Measurements from ENCODE around the gene YIF1A.

YIF1A gene, protein sequence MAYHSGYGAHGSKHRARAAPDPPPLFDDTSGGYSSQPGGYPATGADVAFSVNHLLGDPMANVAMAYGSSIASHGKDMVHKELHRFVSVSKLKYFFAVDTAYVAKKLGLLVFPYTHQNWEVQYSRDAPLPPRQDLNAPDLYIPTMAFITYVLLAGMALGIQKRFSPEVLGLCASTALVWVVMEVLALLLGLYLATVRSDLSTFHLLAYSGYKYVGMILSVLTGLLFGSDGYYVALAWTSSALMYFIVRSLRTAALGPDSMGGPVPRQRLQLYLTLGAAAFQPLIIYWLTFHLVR

DNA sequence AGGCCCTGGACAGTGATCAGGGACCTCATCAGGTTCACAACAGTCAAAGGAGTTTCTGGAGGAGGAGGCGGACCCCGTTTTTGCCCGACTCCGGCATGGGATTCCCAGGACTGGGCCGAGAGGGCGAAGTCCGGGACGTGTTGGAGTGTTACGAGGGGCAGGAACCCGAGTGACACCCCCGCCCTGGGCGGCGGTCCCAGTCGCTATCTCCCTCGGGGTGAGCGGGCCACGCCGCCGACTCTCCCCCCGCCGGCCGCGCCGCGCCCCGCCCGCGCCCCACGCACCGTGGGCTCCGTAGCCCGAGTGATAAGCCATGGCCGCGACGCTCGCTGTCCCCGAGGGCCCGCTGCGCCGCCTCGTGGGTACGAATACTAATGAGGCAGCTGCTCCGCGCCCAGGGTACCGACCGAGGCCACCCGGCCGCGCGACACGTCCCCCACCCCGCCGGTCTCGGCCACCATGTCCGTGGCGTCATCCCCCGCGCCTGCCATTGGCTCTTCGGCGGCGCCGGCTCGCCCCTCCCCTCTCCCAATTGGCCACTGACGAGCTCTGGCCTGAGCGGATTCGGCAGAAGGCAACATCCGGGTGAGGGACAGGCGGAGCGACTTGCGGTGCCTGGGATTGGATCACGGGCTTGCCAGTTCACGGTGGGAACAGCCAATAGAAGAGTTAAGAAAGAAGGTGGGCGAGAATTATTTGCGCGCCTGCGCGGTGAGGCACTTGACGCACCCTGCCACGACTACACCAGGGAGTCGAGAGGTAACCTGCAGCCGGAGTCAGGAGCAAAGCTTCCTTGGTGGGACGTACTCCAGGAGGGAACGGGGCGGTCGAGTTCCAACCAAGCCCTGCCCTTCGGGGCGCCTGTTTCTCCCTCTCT is at the start of gene YIF1A:
Gene YIF1A (minus strand): TSS at position 473 of the 877 bp plus-strand sequence. CDS start 158 bp downstream, at position 315.
- Mint-ChIP-seq H3K4me3 (peak within 1 kb of the TSS; percentile 88), H3K9me3 (no peaks in the 10 kb centered on the region), H3K4me1 (peaks cover 67% of the 10 kb centered on the region), H3K36me3 (peaks cover 32% of the 10 kb centered on the region), H3K27ac (peak within 1 kb of the TSS; percentile 94)
- ATAC-seq (peak; percentile 95), DNase-seq (ENCODE audit: low spot score in 2 of 2) (peak; percentile 95 to 98)

DNA sequence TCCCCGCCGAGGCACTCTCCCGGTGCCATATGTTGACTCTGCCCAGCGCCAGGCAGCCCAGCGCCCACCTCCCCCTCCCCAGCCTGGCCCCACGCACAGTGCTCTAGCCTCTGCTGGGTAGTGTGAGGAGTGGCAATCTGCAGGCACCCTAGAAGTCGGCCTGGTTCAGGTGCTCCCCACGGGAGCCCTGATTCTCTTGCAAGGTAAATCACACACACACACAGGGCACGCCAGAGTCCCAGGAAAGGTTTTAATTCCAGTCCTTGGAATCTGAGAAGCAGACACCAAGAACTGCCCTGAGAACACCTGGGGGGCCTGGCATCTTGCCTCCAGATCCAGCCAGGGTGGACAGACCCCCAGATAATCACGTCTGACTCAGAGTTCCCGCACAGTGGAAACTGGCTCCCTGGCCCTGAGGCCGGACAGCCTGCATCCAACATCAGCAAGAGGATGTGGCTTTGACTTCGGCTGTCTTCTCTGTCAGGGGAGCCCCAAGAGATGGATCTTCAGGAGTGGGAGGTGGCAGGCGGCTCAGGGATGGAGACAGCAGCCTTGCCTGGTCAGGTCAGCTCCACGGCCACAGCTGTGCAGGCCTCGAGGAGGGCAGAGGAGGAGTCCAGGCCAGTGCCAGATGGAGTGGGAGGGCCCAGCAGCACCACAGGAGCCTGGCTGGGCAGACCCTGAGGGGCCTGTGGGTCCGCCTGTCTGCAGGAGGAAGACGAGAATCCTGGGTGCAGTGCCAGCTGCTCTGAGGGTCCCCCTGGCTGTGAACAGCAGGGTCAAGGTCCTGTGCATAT is 48.4 kb upstream of the YIF1A start:
- peaks cover 55% of the 10 kb centered on the region for H3K36me3 Mint-ChIP-seq

DNA sequence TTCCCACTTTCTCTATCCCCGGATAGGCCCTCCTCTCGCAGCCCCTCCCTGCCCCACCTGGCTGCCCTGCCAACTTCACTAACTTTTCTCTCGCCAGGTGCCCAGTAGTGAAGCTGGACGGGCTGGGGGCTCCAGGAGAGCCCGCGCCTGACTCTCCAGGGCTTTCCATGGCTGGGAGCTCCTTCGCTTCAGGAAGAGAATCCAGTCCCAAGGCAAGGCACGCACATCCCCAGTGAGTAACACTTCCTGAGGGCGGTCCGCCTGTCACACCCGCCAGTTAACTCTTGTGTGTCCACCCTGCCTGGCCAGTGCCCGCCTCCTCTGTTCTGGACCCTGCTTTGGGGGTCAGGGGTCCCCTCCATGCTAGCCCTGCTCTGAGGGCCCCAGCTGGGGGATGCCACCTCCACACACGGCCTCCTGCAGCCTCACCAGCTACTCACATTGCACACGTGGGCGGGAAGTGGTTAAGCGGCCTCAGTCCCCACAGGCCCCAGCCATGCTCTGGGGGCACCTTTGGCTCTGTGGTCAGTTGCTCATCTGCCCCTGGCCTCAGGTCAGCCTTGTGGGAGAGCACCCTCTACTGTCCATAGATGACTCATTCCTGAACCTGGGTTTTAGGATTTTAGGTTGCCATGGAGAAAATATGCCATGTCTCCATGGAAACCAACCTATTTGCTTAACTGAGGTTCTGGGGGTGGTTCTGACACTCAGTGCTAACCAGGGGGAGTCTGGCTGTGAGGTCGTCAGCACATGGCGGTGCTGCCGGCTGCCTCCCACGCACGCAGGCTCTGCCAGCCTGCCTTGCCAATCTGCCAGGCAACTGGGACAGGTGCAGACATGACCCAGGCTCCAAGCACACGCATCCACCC is 47.5 kb upstream of the YIF1A start, which contains the start of gene RIN1:
Gene RIN1 (minus strand): TSS at position 201 of the 869 bp plus-strand sequence. CDS start 32 bp downstream, at position 169.
- Mint-ChIP-seq H3K4me3 (peak within 1 kb of the TSS; percentile 78), H3K9me3 (no peaks in the 10 kb centered on the region), H3K27ac (peak within 1 kb of the TSS; percentile 94), H3K4me1 (peaks cover 39% of the 10 kb centered on the region), H3K36me3 (peaks cover 46% of the 10 kb centered on the region)
- peak; percentile 92 for ATAC-seq
- peak; percentile 68 to 87 for DNase-seq (ENCODE audit: low spot score in 2 of 2)

More for the DNA sequence above, 48.4 kb upstream of the YIF1A start:
- no peak for DNase-seq (ENCODE audit: low spot score in 2 of 2)
- ATAC-seq, result no peak
- no peaks in the 10 kb centered on the region for H3K9me3 Mint-ChIP-seq
- peak overlapping the region; percentile 78 for H3K4me3 Mint-ChIP-seq
- H3K4me1 Mint-ChIP-seq, result peaks cover 48% of the 10 kb centered on the region
- peak overlapping the region; percentile 94 for H3K27ac Mint-ChIP-seq

DNA sequence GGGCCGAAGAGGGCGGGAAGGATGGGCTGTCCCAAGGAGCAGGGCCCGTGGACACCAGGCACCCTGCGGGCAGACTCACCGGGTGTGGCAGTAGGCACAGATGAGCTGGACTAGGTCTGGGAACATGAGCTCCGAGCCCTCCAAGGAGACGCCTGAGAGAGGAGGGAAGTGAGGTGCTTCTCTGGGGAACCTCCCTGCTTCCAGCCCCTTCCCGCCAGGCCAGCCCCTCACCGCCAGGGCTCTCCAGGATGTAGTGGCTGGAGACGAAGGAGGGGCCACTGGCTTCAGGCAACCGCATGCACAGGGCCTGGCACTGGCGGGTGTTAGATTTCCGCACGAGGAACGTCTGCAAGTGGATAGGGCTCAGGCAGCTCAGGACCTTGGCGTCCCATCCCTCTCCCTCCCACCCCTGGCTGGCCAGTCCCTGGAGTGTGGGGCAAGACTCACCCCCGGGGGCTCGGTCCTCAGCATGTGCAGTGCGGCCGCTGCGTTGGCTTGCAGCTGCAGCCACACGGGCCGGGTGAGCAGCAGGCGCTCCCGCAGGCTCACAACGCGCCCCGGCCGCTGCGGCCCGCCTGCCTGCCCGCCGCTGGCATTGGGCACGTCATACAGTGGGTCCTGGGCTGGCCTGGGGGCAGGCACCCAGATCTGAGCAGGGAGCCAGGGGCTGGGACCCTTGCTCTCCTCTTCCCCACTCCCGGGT is 46.7 kb upstream of the YIF1A start:
- H3K27ac Mint-ChIP-seq, result peak overlapping the region; percentile 94
- H3K4me1 Mint-ChIP-seq, result peaks cover 36% of the 10 kb centered on the region
- H3K36me3 Mint-ChIP-seq, result peaks cover 38% of the 10 kb centered on the region
- DNase-seq (ENCODE audit: low spot score in 2 of 2) (no peak), ATAC-seq (no peak)
- no peaks in the 10 kb centered on the region for H3K9me3 Mint-ChIP-seq
- peak overlapping the region; percentile 78 for H3K4me3 Mint-ChIP-seq

DNA sequence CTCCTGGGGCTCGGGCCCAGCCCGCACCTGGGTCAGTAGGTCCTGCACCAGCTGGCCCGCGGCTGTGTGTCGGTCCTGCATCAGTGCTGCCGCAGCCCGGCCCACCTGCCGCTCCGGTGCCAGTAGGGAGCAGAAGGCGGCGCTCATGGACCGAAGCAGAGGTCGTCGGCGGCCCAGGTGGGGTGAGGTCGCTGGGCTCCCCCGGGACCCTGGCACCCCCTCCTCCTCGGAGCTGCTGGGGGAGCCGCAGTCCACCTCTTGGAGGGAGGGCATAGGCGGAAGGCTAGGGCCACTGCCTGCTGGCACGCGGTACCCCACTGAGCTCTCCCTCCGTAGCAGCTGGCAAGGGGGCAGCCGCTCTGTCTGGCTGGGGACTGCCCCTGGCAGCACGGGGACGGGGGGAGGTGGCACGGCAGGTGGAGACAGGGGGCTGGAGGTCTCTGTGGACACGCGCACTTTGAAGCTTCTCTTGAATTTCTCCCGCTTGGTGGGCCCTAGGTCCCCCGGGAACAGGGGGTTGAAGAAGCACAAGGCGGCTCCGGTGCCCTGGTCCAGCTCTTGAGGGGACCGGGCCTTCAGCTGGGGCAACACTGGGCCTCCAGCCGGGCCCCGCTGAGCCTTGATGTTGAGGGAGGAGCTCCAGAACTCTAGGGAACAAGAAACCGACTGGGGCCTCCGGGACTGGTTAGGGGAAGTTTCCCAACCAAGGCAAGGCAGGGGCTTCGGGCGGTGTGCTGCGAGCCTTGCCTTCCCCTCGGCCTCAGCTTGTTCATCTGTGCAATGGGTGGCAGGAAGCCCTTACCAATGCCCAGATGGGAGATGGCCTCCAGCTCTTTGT is 45.9 kb upstream of the YIF1A start:
- peaks cover 36% of the 10 kb centered on the region for H3K4me1 Mint-ChIP-seq
- H3K9me3 Mint-ChIP-seq, result no peaks in the 10 kb centered on the region
- DNase-seq (ENCODE audit: low spot score in 2 of 2) (no peak), ATAC-seq (no peak)
- H3K27ac Mint-ChIP-seq, result peak overlapping the region; percentile 89
- peak overlapping the region; percentile 78 for H3K4me3 Mint-ChIP-seq
- H3K36me3 Mint-ChIP-seq, result peaks cover 33% of the 10 kb centered on the region

DNA sequence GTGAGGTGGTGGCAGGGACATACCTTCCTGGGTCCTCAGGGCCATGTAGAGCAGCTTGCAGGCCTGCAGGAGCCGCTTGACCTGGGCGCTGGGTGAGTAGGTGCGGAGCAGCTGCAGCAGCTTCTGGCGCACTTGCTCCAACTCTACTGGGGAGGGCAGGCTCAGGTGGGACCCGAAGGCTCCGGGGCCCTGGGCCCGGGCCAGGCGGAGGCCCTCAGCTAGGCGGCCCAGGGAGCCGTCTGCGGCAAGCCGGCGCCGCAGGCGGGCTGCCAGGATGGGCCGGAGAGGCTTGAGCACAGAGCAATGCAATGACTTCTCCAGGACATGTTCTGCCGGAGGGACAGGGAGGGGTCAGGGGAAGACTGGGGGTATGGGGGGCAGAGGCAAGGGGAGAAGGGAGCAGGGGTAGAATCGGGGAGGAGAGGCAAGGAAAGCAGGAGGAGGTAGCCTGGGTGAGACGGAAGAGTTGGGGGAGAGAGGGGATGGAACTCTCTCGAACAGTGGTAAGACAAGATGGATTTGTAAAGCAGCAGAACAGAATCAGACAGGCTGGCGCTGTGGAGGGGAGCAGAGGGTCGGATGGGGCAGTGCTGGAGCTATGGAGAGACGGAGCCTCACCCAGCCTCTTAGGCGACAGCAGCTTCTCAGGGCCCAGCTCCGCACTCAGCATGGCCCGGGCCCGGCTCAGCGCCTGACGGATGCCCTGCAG is 45.1 kb upstream of the YIF1A start:
- H3K27ac Mint-ChIP-seq, result no peak overlapping the region
- ATAC-seq (no peak), DNase-seq (ENCODE audit: low spot score in 2 of 2) (no peak)
- H3K4me3 Mint-ChIP-seq, result no peak overlapping the region
- peaks cover 25% of the 10 kb centered on the region for H3K36me3 Mint-ChIP-seq
- peaks cover 33% of the 10 kb centered on the region for H3K4me1 Mint-ChIP-seq
- H3K9me3 Mint-ChIP-seq, result no peaks in the 10 kb centered on the region

DNA sequence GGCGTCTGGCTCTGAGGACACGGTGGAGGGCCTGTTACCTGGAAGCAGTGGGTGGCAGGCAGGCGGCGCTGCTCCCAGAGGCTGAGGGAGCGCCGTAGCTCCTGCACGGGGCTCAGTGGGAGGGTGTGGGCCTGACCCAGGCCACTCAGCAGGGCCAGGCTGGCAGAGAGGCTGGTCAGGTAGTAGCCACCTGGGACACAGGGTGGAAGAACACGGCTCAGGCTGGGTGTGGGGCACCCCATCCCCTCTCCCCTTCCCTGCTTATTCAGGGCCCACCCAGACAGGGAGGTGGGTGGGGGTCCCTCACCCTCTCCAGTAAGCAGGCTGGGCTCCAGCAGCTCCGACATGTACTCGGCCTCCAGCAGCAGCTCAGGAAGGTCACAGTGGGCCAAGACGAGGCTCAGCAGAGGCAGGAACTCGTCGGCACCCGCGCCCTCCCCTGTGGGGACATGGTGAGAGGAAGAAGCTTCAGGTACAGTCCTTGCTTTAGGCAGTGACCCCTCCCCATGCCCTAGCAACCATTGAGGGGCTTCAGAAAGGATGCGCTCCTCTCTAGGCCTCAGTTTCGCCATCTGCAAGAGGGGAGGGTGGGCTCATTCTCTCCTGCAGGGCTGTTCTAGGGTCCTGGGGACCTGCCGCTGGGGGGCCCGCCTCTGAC is 44.4 kb upstream of the YIF1A start:
- Mint-ChIP-seq H3K36me3 (peaks cover 18% of the 10 kb centered on the region), H3K9me3 (no peaks in the 10 kb centered on the region), H3K27ac (no peak overlapping the region), H3K4me3 (no peak overlapping the region), H3K4me1 (peaks cover 34% of the 10 kb centered on the region)
- DNase-seq (ENCODE audit: low spot score in 2 of 2) (no peak), ATAC-seq (no peak)

DNA sequence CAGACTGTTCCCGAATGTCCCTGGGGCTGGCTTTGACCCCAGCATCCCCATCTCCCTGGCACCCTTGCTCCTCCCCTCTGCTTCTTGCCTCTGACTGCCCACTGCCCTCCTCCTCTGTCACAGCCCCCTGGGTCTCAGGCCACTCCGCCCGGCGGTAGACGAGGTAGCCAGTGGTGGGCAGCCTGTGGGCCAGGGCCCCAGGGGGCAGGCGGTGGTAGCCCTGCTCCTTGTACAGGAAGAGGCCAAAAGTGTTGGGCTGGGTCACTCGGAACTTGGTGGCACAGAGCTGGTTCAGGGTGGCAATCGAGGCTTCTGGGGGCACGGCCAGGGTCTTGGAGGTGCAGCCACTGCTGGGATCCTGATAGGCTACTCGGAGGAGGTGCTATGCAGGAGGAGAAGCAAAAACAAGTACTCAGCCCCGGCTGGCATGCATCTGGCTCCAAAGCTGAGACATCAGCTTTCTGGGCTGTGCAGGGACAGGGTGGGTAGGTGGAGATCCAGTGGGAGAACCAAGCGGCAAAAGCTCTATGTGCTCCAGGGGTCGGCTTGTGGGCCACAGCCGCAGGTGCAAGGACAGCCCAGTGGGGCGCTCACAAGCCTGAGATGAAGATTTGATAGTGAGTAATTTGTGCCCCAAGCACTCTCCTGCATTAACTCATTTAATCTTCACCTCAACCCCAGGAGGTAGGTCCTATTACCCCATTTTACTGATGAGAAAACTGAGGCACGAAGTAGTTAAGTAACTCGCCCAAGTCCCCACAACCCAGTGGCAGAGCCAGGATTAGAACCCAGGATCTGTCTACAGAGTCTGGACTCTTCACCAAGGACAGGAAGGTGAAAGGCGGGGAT is 43.7 kb upstream of the YIF1A start:
- Mint-ChIP-seq H3K36me3 (peaks cover 14% of the 10 kb centered on the region), H3K4me1 (peaks cover 37% of the 10 kb centered on the region), H3K27ac (no peak overlapping the region), H3K4me3 (no peak overlapping the region), H3K9me3 (no peaks in the 10 kb centered on the region)
- no peak for ATAC-seq
- DNase-seq (ENCODE audit: low spot score in 2 of 2), result no peak

DNA sequence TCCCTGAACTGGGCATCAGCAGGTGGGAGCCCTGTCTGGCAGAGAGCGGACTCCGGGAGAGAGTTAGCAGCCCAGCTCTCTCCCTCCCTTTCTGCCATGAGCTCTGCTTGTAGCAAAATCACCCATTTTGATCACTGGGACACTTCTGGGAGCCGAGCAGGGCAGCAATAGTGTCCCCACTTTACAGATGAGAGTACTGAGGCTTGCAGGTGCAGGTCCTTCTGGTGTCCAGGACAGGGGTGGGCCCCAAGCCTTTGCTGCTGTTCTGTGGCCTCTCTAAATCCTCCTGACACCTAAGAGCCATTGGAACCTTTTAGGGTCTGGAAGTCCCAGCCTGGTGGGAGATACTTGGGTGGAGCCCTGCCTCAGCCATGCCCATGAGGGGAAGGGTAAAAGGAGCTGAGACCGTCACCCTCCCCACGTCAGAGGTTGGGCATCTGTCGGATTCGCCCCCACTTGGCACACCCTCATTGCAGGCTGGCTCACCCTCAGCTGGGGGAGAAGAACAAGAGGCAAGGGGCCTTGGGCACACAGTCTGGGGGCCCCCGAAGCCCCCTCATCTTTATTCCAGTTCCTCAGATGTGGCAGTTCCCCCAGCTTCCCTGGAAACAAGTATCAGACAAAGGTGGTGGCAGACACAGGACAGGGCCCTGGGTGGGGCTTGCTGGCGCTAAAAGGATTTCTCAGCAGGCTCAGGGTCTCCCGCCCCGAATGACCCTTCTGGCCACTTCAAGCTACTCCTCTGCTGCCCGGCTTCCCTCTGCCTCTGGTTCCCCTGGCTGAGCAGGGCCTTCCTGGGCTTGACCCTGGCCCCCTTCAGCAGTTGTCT is 42.8 kb upstream of the YIF1A start:
- Mint-ChIP-seq H3K27ac (no peak overlapping the region), H3K4me1 (peaks cover 35% of the 10 kb centered on the region), H3K9me3 (no peaks in the 10 kb centered on the region), H3K4me3 (no peak overlapping the region), H3K36me3 (peaks cover 6% of the 10 kb centered on the region)
- ATAC-seq (no peak), DNase-seq (ENCODE audit: low spot score in 2 of 2) (no peak)

DNA sequence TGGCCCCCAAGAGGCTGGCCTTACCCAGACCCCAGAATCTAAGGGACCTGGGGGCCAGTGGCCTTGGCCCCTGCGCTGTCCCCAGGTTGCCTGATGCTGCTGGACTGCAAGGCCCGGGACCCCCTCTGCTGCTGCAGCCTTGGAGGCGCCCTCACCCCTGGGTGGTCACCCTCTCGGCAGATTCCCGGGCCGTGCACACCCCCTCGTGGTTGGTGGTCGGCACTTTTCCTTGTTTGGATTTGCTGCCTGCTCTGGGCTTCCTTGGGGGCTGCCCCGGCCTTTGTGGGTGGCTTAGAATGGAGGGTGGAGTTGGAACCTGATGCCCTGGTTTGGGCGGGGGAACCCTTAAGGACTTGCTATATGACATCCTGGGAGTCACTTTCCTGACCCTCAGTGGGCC is 42.0 kb upstream of the YIF1A start:
- Mint-ChIP-seq H3K4me3 (no peak overlapping the region), H3K4me1 (peaks cover 35% of the 10 kb centered on the region), H3K9me3 (no peaks in the 10 kb centered on the region), H3K27ac (peak overlapping the region; percentile 23), H3K36me3 (no peaks in the 10 kb centered on the region)
- ATAC-seq (no peak), DNase-seq (ENCODE audit: low spot score in 2 of 2) (no peak)

DNA sequence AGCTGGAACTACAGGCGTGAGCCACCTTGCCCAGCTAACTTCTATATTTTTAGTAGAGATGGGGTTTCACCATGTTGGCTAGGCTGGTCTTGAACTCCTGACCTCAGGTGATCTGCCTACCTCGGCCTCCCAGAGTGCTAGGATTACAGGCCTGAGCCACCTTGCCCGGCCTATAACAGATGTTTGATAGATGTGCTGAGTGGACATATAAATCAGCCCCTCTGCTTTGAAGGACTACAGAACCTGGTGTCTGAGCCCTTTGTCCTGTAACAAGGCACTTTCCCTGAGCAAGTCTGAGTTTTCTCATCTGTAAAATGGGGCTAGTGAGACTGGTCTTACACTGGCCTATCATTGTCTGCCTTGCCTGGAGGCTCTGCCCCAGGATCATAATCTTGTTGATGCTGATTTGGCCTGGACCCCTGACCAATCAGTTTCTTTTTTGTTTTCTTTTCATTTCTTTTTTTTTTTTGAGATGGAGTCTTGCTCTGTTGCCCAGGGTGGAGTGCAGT is 40.3 kb upstream of the YIF1A start:
- Mint-ChIP-seq H3K4me1 (peaks cover 36% of the 10 kb centered on the region), H3K36me3 (no peaks in the 10 kb centered on the region), H3K4me3 (peak overlapping the region; percentile 38), H3K27ac (peak overlapping the region; percentile 68), H3K9me3 (no peaks in the 10 kb centered on the region)
- DNase-seq (ENCODE audit: low spot score in 2 of 2) (no peak), ATAC-seq (no peak)

All from stimulated activated effector memory CD8-positive, alpha-beta T cell treated with anti-CD3 and anti-CD28 coated beads, Interleukin-12 subunit alpha, Interleukin-12 subunit beta, amount 100 ng/mL, for 72 hours (primary cell).